GM12878 (cell line): ENCODE measurements around the gene SMC5.

Experiments
- EP300 ChIP-seq, 2 experiments: fragments of 150-350 bp in 1 of 2; IDR thresholded peaks; 2 replicates each; pipeline ENCODE4 v1.6.1; 2011 to 2012; ENCODE audit warnings: low read depth in 2 of 2, low read length in 2 of 2, borderline replicate concordance in 1 of 2, improper control_type of control experiment in 1 of 2, inconsistent platforms in 1 of 2; ENCODE audit not compliant: control insufficient read depth in 1 of 2
- POLR2AphosphoS5 ChIP-seq: IDR thresholded peaks from 2 replicates; pipeline ENCODE4 v1.6.1; 2011; ENCODE audit warnings: mild to moderate bottlenecking, low read length, inconsistent platforms
- TF ChIP-seq, protein P1 (sequence below): IDR thresholded peaks from 2 replicates; pipeline ENCODE4 v1.6.1; 2011; ENCODE audit warnings: low read depth, low read length, improper control_type of control experiment, borderline replicate concordance

DNA sequence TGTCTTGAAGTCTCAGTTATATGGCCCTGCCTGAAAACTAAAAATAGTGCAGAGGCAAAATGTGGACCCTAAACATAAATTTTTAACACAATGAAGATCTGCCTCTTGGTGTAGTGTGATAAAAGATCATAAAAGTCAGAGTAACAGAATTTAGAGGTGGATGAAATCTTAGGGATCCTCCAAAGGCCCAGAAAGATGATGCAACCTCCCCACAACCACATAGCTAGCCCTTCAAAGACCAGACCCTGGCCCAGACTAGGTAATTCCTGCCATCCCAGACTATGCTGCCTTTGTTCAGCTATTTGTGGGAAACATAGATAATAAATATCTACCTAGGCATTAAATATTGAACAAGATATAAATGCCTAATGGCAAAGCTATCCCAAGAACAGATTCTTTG, 140.4 kb downstream of the SMC5 start:
- TF ChIP-seq EP300 (IDR thresholded peaks at IDR 0.05; ENCODE audit: borderline replicate concordance in 1 of 2, control insufficient read depth in 1 of 2, low read depth in 2 of 2, low read length in 2 of 2) (no peak), POLR2AphosphoS5 (no peak)
- TF ChIP-seq, protein P1, sequence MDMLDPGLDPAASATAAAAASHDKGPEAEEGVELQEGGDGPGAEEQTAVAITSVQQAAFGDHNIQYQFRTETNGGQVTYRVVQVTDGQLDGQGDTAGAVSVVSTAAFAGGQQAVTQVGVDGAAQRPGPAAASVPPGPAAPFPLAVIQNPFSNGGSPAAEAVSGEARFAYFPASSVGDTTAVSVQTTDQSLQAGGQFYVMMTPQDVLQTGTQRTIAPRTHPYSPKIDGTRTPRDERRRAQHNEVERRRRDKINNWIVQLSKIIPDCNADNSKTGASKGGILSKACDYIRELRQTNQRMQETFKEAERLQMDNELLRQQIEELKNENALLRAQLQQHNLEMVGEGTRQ, result no peak
